ENCODE results near the gene UPF1.

The UPF1 gene

GRCh38 chr19:18840288-18841267, 8.8 kb downstream of the UPF1 start:
- DNase-seq (ENCODE audit: low spot score) = no peak

- DNase-seq (ENCODE audit: low spot score) = no peak
Measured at GRCh38 chr19:18841400-18841799, 9.6 kb downstream of the UPF1 start.

- no peak for DNase-seq (ENCODE audit: low spot score)
Measured at GRCh38 chr19:18842166-18842565, 10.4 kb downstream of the UPF1 start.

GRCh38 chr19:18843960-18844359, 12.2 kb downstream of the UPF1 start:
- DNase-seq (ENCODE audit: low spot score) = no peak

- no peak for DNase-seq (ENCODE audit: low spot score)
Measured at GRCh38 chr19:18844806-18845329, 13.1 kb downstream of the UPF1 start.

- DNase-seq (ENCODE audit: low spot score) = no peak
Measured at GRCh38 chr19:18845961-18846360, 14.2 kb downstream of the UPF1 start.

GRCh38 chr19:18846862-18847548, 15.2 kb downstream of the UPF1 start:
- DNase-seq (ENCODE audit: low spot score) = peak; percentile 81

- DNase-seq (ENCODE audit: low spot score) = no peak
Measured at GRCh38 chr19:18847549-18848463, 16.0 kb downstream of the UPF1 start.

GRCh38 chr19:18848878-18849661, 17.3 kb downstream of the UPF1 start:
- DNase-seq (ENCODE audit: low spot score) = peak; percentile 77

- no peak for DNase-seq (ENCODE audit: low spot score)
Measured at GRCh38 chr19:18849838-18850400, 18.2 kb downstream of the UPF1 start.

GRCh38 chr19:18850471-18851375, 19.0 kb downstream of the UPF1 start:
- no peak for DNase-seq (ENCODE audit: low spot score)

- no peak for DNase-seq (ENCODE audit: low spot score)
Measured at GRCh38 chr19:18851673-18852325, 20.0 kb downstream of the UPF1 start.

- no peak for DNase-seq (ENCODE audit: low spot score)
Measured at GRCh38 chr19:18852648-18853047, 20.9 kb downstream of the UPF1 start.

GRCh38 chr19:18853755-18854427, 22.1 kb downstream of the UPF1 start:
- DNase-seq (ENCODE audit: low spot score) = no peak

GRCh38 chr19:18854982-18855381, 23.2 kb downstream of the UPF1 start:
- no peak for DNase-seq (ENCODE audit: low spot score)

GRCh38 chr19:18855647-18856384, 24.1 kb downstream of the UPF1 start:
- DNase-seq (ENCODE audit: low spot score) = no peak

GRCh38 chr19:18856385-18857126, 24.8 kb downstream of the UPF1 start:
- no peak for DNase-seq (ENCODE audit: low spot score)
